ENCODE results near the gene YPEL3. TPM values are rescaled to one million over a fixed set of nuclear protein-coding genes. Genes with fewer than 3 reads are reported as not detected.

Gene YPEL3
- total RNA-seq, 3 donors from 2014 or later (not counting 1 experiment from before 2014, with no cell fraction given), result 148 to 177 (median 160) TPM

DNA sequence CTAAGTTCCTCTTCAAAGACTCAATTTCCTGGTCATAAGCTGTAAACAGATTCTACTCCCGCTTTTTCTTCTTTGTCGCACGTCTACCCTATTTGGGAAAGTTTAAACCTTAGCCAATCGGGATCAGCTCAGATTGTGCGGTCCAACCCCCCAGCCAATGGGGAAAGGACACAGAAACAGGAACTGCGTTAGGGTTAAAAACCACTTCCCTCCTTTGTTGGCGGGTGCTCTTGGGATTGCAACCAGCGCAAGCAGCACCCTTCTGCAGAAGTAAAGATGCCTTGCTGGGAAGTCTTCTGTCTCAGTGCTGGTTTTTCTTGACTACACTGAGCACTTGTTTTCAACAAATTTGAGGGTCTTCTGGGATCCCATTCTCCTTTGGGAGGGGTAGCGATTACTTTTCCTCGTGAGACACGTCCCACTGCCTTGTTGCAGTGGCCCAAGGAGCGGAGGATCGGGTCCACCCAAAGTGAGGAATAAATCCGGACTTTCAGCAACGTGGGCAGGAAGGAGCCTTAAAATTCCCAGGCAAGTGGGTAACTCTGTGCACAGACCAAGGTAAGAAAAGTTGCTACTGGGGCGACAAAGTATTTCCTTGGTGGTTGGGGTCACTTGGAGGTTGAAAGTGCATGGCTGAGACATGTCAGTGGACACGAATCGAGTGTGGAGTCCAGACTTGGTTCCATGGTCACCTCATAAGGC, 1.0 kb upstream of the YPEL3 start:
- peak overlapping the region; percentile 86 for H3K27ac ChIP-seq (ENCODE audit: low read length)
- intact Hi-C loops (cut with micrococcal nuclease), result loop anchor here (2.0 kb wide), 1 partner anchor 26 kb away; the partner anchor contains the start of gene MAPK3
- H3K9me3 ChIP-seq (ENCODE audit: control insufficient read depth, insufficient read depth, low read length), result peaks cover 23% of the 10 kb centered on the region
- DNase-seq, result peak in 1 of 2 donors; percentile 52
- no peak overlapping the region for H3K4me3 ChIP-seq (ENCODE audit: low read length)
- no peak for ATAC-seq
- Mint-ChIP-seq H3K27me3 (ENCODE audit: low read depth in 2 of 2) (no peaks in the 10 kb centered on the region), H3K4me3 (peak overlapping the region; percentile 75), H3K9me3 (peaks cover 4 to 8% of the 10 kb centered on the region in 2 donors), H3K4me1 (peaks cover 22 to 37% of the 10 kb centered on the region in 2 donors), H3K36me3 (peaks cover 7% of the 10 kb centered on the region), H3K27ac (peak overlapping the region; percentile 87 to 89)
- no peaks in the 10 kb centered on the region for H3K27me3 ChIP-seq (ENCODE audit: control insufficient read depth, insufficient read depth, low read length)
- peaks cover 42% of the 10 kb centered on the region for H3K4me1 ChIP-seq (ENCODE audit: control insufficient read depth, insufficient read depth, low read length)
- WGBS (ENCODE audit: insufficient coverage), result 92% methylated on average over 18 of the region's 18 CpGs
- peaks cover 12% of the 10 kb centered on the region for H3K36me3 ChIP-seq (ENCODE audit: control insufficient read depth, insufficient read depth, low read length)
- TF ChIP-seq, protein P1, sequence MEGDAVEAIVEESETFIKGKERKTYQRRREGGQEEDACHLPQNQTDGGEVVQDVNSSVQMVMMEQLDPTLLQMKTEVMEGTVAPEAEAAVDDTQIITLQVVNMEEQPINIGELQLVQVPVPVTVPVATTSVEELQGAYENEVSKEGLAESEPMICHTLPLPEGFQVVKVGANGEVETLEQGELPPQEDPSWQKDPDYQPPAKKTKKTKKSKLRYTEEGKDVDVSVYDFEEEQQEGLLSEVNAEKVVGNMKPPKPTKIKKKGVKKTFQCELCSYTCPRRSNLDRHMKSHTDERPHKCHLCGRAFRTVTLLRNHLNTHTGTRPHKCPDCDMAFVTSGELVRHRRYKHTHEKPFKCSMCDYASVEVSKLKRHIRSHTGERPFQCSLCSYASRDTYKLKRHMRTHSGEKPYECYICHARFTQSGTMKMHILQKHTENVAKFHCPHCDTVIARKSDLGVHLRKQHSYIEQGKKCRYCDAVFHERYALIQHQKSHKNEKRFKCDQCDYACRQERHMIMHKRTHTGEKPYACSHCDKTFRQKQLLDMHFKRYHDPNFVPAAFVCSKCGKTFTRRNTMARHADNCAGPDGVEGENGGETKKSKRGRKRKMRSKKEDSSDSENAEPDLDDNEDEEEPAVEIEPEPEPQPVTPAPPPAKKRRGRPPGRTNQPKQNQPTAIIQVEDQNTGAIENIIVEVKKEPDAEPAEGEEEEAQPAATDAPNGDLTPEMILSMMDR (IDR thresholded peaks at IDR 0.05), result no peak

DNA sequence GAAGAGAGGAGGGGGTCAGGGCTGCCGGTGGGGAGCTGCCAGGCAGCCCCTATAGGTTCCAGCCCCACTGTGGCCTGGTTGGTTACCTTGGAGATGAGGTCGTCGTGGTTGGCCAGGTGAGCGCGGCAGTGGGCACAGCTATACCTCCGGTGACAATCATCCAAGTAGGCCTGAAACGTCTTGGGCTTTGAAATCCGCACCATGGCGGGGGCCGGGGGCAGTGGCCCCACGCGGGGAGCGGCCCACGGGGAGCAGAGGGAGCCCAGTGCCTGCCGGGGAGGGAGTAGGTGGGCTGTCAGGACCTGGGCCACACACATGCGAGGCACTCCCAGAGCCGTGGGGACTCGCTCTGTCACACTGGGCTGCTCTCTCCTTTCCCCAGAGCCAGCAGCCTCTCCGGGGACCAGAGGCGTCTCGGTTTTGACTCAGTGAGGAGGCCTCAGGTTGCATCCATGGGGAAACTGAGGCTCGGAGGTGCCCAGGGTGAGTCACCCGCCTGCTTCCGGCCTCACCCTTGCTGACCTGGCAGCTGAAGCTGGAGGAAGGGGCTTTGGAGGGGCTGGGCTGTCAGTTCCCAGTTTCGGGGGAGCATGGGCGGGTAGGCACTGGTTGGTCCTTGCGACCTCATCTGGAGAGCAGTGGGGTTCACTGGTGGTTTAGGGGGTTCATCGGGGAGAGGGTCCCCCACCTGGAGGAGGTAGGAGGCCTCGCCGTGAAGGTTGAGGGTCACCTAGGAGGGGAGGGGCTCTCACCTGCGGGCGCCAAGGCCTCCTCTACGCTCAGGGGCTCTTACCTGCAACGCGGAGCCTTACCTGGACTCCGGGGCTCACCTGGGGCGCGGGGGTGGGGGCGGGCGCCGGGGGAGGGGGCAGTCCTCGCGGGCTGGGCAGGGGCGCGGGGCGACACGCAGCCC, 591 bp downstream of the YPEL3 start:
- ATAC-seq, result no peak
- Mint-ChIP-seq H3K4me3 (peak overlapping the region; percentile 91), H3K36me3 (peaks cover 7% of the 10 kb centered on the region), H3K9me3 (peaks cover 4 to 8% of the 10 kb centered on the region in 2 donors), H3K4me1 (peaks cover 28 to 44% of the 10 kb centered on the region in 2 donors), H3K27me3 (ENCODE audit: low read depth in 2 of 2) (no peaks in the 10 kb centered on the region), H3K27ac (peak overlapping the region; percentile 91 to 94)
- TF ChIP-seq, protein P1 (IDR thresholded peaks at IDR 0.05), result no peak
- H3K36me3 ChIP-seq (ENCODE audit: control insufficient read depth, insufficient read depth, low read length), result peaks cover 12% of the 10 kb centered on the region
- intact Hi-C loops (cut with micrococcal nuclease), result loop anchor here (2.0 kb wide), 1 partner anchor 27 kb away; the partner anchor contains the start of gene MAPK3
- H3K4me1 ChIP-seq (ENCODE audit: control insufficient read depth, insufficient read depth, low read length), result peaks cover 55% of the 10 kb centered on the region
- peak overlapping the region; percentile 69 for H3K4me3 ChIP-seq (ENCODE audit: low read length)
- 5% methylated on average over 41 of the region's 47 CpGs for WGBS (ENCODE audit: insufficient coverage)
- peaks cover 23% of the 10 kb centered on the region for H3K9me3 ChIP-seq (ENCODE audit: control insufficient read depth, insufficient read depth, low read length)
- no peaks in the 10 kb centered on the region for H3K27me3 ChIP-seq (ENCODE audit: control insufficient read depth, insufficient read depth, low read length)
- DNase-seq, result peak; percentile 34 to 49
- peak overlapping the region; percentile 77 for H3K27ac ChIP-seq (ENCODE audit: low read length)

DNA sequence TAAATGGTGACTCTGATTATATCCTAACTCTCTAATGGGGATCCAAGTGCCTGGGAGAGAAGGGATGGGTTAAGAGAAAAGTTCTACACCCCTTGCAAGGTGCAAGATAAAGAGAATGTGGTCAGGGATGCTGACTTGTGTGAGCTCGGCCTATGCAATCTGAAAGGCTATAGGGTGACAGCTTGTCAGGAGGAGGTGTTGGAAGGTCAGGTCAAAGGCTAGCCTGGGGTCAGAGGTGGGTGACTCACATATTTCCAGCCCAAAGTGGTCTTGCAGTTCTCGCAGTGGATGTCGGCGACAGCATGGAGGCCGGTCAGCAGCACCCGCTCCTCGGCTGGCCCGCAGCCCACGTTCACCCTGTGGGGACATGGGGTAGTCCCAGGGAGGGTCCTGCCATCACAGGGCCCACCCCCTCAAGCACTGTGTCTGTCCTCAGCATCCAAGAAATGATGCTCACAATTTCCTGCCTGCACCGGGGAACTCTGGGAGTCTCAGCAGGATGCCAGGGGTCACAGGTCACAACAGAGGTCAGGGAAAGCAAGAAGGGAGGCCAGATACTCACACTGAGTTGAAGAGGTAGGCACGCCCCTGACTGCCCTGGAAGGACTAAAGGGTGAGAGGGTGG, 1.4 kb downstream of the YPEL3 start:
- H3K9me3 Mint-ChIP-seq, result peaks cover 4 to 8% of the 10 kb centered on the region in 2 donors
- no peak for DNase-seq
- no peaks in the 10 kb centered on the region for H3K27me3 Mint-ChIP-seq (ENCODE audit: low read depth in 2 of 2)
- H3K9me3 ChIP-seq (ENCODE audit: control insufficient read depth, insufficient read depth, low read length), result peaks cover 23% of the 10 kb centered on the region
- no peaks in the 10 kb centered on the region for H3K27me3 ChIP-seq (ENCODE audit: control insufficient read depth, insufficient read depth, low read length)
- no peak for ATAC-seq
- TF ChIP-seq, protein P1 (IDR thresholded peaks at IDR 0.05), result no peak
- H3K4me3 ChIP-seq (ENCODE audit: low read length), result peak overlapping the region; percentile 69
- peaks cover 7% of the 10 kb centered on the region for H3K36me3 Mint-ChIP-seq
- peaks cover 55% of the 10 kb centered on the region for H3K4me1 ChIP-seq (ENCODE audit: control insufficient read depth, insufficient read depth, low read length)
- H3K27ac Mint-ChIP-seq, result peak overlapping the region; percentile 91 to 94
- peak overlapping the region; percentile 91 for H3K4me3 Mint-ChIP-seq
- intact Hi-C loops (cut with micrococcal nuclease), result no loop called here
- WGBS (ENCODE audit: insufficient coverage), result 84% methylated on average over 11 of the region's 11 CpGs
- peaks cover 28 to 47% of the 10 kb centered on the region in 2 donors for H3K4me1 Mint-ChIP-seq
- H3K36me3 ChIP-seq (ENCODE audit: control insufficient read depth, insufficient read depth, low read length), result peaks cover 12% of the 10 kb centered on the region
- H3K27ac ChIP-seq (ENCODE audit: low read length), result peak overlapping the region; percentile 77

Data from natural killer cell (primary cell).